ENCODE results near the gene NGEF.

Gene NGEF

DNA sequence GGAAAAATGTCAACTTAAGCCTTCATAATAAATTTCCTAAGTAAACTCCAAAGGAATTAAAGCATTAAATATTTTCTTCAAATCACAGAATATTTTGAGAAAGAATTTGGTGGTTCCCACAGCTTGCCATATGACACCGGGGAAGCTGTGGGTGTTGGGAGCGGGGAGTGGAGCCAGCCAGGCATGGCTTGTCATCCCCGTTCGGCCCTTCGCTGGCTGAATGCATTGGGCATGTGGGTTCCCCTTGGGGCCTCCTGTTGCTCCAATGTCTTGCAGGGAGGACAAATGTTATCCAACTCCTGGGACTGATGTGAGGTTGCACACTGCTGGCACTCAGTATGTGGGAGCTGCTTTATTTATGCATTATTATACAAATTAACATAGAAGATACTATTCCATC is 18.6 kb downstream of the NGEF start:
- DNase-seq: no peak

- no peak for DNase-seq
Observed at GRCh38 chr2:232993231-232993821, 19.7 kb downstream of the NGEF start.

DNA sequence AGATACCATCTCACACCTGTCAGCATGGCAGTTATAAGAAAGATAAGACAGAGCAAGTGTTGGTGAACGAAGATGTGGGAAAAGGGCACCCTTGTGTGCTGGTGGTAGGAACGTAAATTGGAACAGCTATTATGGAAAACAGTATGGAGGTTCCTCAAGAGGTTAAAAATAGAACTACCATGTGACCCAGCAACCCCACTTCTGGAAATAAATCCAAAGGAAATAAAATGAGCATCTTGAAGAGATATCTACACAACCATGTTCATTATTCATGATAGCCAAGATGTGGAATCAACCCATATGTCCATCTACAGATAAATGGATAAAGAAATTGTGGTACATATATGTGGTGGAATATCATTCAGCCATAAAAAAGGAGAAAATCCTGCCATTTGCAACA is 26.9 kb downstream of the NGEF start:
- no peak for DNase-seq

DNA sequence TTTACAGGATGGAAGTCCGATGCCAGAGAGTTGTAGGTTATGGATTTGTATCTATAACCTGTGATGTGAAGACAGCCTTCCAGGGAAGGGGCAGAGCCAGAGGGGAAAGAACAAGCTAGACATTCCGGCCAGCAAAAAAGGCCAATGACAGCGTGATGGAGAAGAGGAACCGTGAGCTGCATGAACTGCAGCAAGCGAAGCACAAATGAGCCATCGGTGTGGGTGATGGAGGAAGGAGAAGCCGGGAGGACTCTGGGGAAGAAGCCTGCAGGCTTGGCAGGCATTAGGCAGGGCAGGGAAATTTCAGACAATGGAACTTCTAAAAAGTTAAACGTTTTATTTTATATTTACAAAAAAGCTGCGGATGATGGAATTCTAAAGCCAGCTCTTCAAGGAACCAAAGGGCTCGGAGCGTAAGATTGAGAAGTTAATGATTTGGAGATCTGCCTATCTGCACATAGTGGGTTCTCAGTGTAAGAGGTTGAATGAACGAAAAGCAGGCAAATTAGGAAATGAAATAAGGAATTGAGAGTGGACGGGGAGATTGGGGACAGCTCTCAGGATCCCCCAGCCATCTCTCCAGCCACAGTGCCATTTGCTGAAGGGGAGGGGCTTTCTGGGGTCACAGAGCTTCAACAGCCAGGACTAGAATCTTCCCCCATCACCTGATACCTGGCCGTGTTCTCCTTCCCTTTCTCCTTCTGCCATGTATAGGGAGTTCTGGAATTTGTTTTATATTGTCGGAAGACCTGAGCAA is 28.4 kb downstream of the NGEF start:
- DNase-seq: no peak

DNA sequence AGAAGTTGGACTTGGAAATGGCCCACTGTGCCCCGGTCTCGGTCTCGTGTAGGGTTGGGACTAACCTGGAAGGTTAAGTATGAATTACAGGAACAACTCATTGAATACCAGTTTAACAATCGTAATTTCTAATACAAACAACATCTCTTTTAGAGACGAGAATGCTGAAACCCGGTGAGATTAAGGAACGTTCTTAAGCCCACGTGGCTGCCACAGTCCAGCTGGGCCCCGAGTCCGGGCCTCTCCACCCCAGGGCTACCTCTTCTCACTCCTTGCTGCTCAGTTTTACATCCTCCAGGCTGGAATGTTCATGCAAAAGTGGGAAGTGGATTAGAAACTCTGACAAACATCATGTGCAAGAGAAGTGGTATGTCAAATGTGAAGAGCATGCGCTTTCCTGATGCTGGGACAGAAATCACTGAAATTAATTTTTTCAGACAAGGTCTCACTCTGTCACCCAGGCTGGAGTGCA is 29.4 kb downstream of the NGEF start:
- no peak for DNase-seq

GRCh38 chr2:232982926-232983668 is 30.0 kb downstream of the NGEF start:
- no peak for DNase-seq

- no peak for DNase-seq
Observed at GRCh38 chr2:232981767-232982360, 31.2 kb downstream of the NGEF start.

- DNase-seq: no peak
Observed at GRCh38 chr2:232981356-232981755, 31.7 kb downstream of the NGEF start.

- DNase-seq: no peak
Observed at GRCh38 chr2:232980683-232981082, 32.4 kb downstream of the NGEF start.

GRCh38 chr2:232979871-232980461 is 33.1 kb downstream of the NGEF start:
- DNase-seq: no peak

DNA sequence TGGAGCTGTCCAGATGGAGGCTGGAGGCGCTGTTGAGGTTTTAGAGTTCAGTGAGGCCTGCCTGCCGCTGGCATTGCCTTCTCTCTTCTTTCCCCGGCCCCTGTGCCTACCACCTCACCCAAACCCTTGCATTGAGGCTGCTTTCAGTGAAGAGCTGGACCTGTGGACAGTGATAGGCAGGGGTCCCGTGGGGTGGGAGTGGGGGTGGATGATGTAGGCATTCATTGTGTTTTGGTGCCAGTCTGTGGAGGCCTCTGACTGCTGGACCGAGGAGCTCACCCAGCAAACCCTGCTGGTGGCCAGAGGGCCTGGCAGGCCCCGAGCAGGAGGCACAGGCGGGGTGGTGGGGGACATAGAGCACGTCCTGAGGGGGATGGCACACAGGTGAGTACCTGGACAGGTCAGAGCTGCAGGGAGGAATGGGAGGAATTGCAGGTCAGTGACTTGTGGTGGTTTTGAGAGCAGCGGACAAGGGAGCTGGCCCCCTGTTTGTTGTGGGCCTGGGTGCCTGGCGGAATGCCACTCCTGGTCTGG is 35.6 kb downstream of the NGEF start:
- DNase-seq: no peak

GRCh38 chr2:232976666-232977437 is 36.2 kb downstream of the NGEF start:
- DNase-seq: no peak

DNA sequence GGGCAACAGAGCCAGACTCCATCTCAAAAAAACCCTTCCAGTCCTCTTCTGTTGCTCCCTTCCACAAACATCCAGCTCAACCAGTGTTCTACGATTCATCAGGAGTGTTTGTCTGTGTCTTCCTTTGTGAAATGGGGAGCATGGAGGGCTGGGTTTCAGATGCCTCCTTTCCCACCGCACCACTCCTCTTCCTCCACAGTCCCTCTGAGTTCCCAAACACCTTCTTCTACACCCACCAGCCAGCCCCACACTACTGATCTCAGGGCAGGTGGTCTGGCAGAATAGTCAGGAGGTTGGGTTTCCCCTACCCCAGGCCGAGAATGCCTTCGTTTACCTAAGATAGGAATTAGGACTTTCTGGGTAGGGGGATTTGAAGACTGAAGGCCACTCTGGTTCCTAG is 36.9 kb downstream of the NGEF start:
- DNase-seq: no peak

DNA sequence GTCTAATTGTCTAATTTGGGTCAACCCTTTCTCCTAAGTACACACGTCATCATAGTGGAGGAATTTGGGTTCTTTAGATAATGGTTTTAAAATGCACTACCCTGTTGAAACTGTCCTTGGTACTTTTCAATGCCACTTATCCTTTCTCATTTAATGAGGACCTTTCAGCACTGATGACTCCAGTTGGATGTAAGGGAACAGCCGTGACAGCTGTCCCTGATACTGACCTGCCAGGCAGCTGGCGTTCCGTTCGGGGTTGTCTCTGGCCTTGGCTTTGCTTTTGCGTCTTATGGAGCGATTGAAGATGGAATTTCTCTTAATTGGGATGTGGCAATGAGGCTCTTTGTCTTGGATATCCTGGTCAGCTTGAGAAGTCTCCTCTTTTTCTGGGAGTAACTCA is 38.7 kb downstream of the NGEF start:
- DNase-seq: no peak

DNA sequence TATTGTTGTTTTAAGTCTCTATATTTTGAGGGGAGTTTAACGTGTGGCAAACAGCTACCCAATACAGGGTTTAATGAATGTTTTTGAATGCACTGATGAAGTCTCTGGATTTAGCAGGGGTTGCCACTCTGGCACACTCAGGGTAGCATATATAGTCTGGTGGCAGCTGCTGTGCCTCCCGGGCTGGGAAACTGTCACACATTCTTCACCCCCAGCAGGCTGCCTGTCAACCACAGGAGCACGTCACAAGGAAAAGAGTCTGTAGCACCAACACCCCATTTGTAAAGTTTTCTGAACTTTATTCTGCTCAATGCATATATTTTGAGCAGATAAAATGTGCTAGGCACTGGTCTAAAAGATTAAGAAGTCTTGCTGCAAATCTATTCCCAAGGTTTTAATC is 39.3 kb downstream of the NGEF start:
- no peak for DNase-seq

DNA sequence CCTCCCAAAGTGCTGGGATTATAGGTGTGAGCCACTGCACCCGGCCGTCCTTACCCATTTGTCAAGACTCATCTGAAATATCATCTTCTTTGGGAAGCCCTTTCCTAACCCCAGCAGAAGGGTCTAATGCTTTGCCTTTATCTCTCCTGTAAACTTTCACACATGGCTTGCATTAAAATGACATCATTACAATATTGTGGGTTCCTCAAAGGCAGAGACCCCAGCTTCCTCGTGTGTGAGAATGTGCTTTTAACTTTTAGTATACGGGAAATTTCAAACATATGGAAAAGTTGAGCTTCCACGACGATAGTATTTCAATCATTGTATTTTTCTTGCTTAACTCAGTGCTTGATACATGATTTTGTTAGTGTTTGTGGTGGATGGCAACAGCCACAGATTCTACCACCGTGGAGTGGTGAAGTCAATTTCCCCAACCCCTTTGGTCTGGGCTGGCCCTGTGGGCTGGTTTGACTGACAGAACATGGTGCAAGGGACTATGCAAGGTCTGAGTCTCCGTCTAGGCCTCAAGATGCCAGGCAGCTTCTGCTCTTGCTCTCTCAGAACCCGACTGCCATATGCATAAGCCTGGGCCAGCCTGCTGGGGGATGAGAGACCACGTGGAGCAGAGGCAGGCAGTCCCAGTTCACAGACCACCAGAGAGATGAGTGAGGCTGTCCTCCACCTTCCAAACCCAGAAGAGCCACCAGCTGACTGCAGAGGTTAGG is 39.9 kb downstream of the NGEF start:
- DNase-seq: no peak

GRCh38 chr2:232971744-232972143 is 41.3 kb downstream of the NGEF start:
- DNase-seq: no peak

DNA sequence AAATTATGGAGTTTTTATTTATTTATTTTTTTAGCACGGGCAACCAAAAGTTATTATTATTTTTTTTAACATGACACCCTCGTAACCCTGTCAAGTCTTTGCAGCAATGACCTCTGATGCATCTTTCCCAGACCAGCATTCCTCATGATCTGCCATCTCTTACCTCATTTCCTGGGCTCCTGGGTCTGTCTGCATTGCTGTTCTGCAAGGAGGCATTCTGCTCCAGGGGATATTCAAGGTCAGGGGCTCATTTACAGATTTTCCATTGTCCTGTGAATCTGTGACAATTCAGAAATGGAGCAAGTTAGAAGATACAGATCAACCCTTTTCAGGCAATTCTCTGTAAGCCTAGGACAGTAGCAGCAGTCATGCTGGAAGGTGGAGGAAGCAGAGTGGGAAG is 43.0 kb downstream of the NGEF start:
- DNase-seq: no peak

- DNase-seq: no peak
Observed at GRCh38 chr2:232967474-232967873, 45.6 kb downstream of the NGEF start.

- no peak for DNase-seq
Observed at GRCh38 chr2:232966122-232966521, 46.9 kb downstream of the NGEF start.

- no peak for DNase-seq
Observed at GRCh38 chr2:232963913-232964312, 49.1 kb downstream of the NGEF start.

All from T-helper 9 cell (primary cell).